HepG2 (cell line): ENCODE results near the gene WDR86. TPM values are rescaled to one million over a fixed set of nuclear protein-coding genes. Genes with fewer than 3 reads are reported as not detected.

Source experiments
- ATAC-seq: fragments of 200-7000 bp; cut with Tn5 transposase; 3 replicates; pipeline ENCODE4 v1.9.1; 2020; ENCODE audit warnings: mild to moderate bottlenecking, moderate library complexity
- BruUV-seq: library from RNA; stranded (reverse); fragments of 400-500 nt; replicated peaks from 2 replicates; lab custom pipeline; 2021; lab: Mats Ljungman, UMichigan
- CTCF ChIA-PET: fragments of 300-600 bp; formaldehyde crosslinking; extraction: SDS; loops from one replicate; lab custom pipeline; 2021; ENCODE audit warnings: low total read pairs, inconsistent platforms, low intra/inter-chr PET ratio; lab: Yijun Ruan, JAX
- POLR2A ChIA-PET: fragments of 350-600 bp; sonication (Branson Sonifier 250); formaldehyde crosslinking; loops from one replicate; lab custom pipeline; 2020; ENCODE audit warnings: antibody characterized with exemption, inconsistent platforms; lab: Yijun Ruan, JAX
- DNase-seq: peaks from one replicate; pipeline ENCODE4 v3.0.0-alpha.2; 2015; ENCODE audit warnings: low spot score
- FAIRE-seq: peaks from 3 replicates; lab custom pipeline; 2011; peaks lifted over from hg19 to GRCh38; lab: Jason Lieb, UNC
- H2AFZ ChIP-seq: one replicate; pipeline ENCODE4 v1.6.1; 2011; ENCODE audit warnings: low read length, inconsistent platforms
- H3K27ac ChIP-seq: fragments of 300-600 bp; 3 replicates; pipeline ENCODE4 v1.8.0; 2011; ENCODE audit warnings: mixed run types, mild to moderate bottlenecking, mixed read lengths, low read length, inconsistent platforms; ENCODE audit not compliant: insufficient read depth; ENCODE audit errors: extremely low read length
- H3K27me3 ChIP-seq, 2 experiments: fragments of 200-600 bp in 1 of 2; 2 replicates in 1 of 2; 3 replicates in 1 of 2; pipeline versions ENCODE4 v1.6.0 to v1.8.0; 2011; ENCODE audit warnings: low read length in 2 of 2, mild to moderate bottlenecking in 2 of 2, moderate library complexity in 2 of 2, inconsistent platforms in 1 of 2; ENCODE audit not compliant: insufficient read depth in 2 of 2, control insufficient read depth in 1 of 2
- H3K36me3 ChIP-seq, 2 experiments: fragments of 200-600 bp in 1 of 2; replicated peaks in 1 of 2; 2 replicates in 1 of 2; 3 replicates in 1 of 2; pipeline versions ENCODE4 v1.5.1 to v1.8.0; 2011; ENCODE audit warnings: low read length in 2 of 2, inconsistent platforms in 1 of 2; ENCODE audit not compliant: insufficient read depth in 2 of 2, control insufficient read depth in 1 of 2
- H3K4me1 ChIP-seq: 2 replicates; pipeline ENCODE4 v1.5.1; 2012; ENCODE audit warnings: low read length, inconsistent platforms; ENCODE audit not compliant: insufficient read depth
- H3K4me2 ChIP-seq: 2 replicates; pipeline ENCODE4 v1.6.0; 2011; ENCODE audit warnings: low read depth, low read length, inconsistent platforms
- H3K4me3 ChIP-seq, 3 experiments: fragments of 200-600 bp in 1 of 3; sonication (generic), shearing (Covaris generic) in 1 of 3; replicated peaks in 1 of 3; 2 replicates each; pipeline ENCODE4 v1.5.1; 2011 to 2016; ENCODE audit warnings: low read length in 3 of 3, inconsistent platforms in 2 of 3, low read depth in 2 of 3, mild to moderate bottlenecking in 2 of 3, control low read depth in 1 of 3, mixed read lengths in 1 of 3; ENCODE audit not compliant: insufficient read depth in 1 of 3
- H3K79me2 ChIP-seq: one replicate; pipeline ENCODE4 v1.6.1; 2011; ENCODE audit warnings: low read length, inconsistent platforms; ENCODE audit not compliant: insufficient read depth
- H3K9ac ChIP-seq: 2 replicates; pipeline ENCODE4 v1.6.0; 2011; ENCODE audit warnings: mild to moderate bottlenecking, low read depth, low read length, inconsistent platforms; ENCODE audit not compliant: insufficient read depth
- H3K9me3 ChIP-seq: 2 replicates; pipeline ENCODE4 v1.5.1; 2012; ENCODE audit warnings: mild to moderate bottlenecking, low read length
- H4K20me1 ChIP-seq: 2 replicates; pipeline ENCODE4 v1.6.0; 2011; ENCODE audit warnings: inconsistent platforms, mild to moderate bottlenecking, low read length, moderate library complexity; ENCODE audit not compliant: insufficient read depth
- KDM6A ChIP-seq: IDR thresholded peaks from 2 replicates; pipeline ENCODE4 v1.6.1; 2016; ENCODE audit warnings: low read depth
- NR2F6 ChIP-seq, 2 experiments: IDR thresholded peaks; 2 replicates each; pipeline ENCODE4 v1.6.1; 2016; ENCODE audit warnings: antibody characterized with exemption in 1 of 2, mild to moderate bottlenecking in 1 of 2
- PHF21A ChIP-seq: sonication (generic); formaldehyde crosslinking; IDR thresholded peaks from 2 replicates; pipeline ENCODE4 v1.5.0; 2020; ENCODE audit warnings: mild to moderate bottlenecking, missing genetic modification reagents
- RBM22 ChIP-seq: fragments of 200-400 bp; formaldehyde crosslinking; optimal IDR thresholded peaks from 2 replicates; pipeline ENCODE3; 2017; ENCODE audit warnings: mild to moderate bottlenecking, low read length, moderate library complexity
- REL ChIP-seq: sonication (generic); formaldehyde crosslinking; conservative IDR thresholded peaks from 2 replicates; pipeline ENCODE4 v1.8.0; 2022; ENCODE audit warnings: mild to moderate bottlenecking, missing genetic modification reagents, moderate library complexity
- SIX4 ChIP-seq: sonication (generic); formaldehyde crosslinking; IDR thresholded peaks from 2 replicates; pipeline ENCODE4 v1.4.0; 2020; ENCODE audit warnings: missing genetic modification reagents
- TBL1XR1 ChIP-seq: fragments of 150-350 bp; IDR thresholded peaks from 2 replicates; pipeline ENCODE4 v1.6.1; 2014; ENCODE audit warnings: borderline replicate concordance, low read length; ENCODE audit not compliant: partially characterized antibody
- ZFP82 ChIP-seq: sonication (generic); formaldehyde crosslinking; IDR thresholded peaks from 2 replicates; pipeline ENCODE4 v1.5.1; 2020; ENCODE audit warnings: mild to moderate bottlenecking, missing genetic modification reagents, borderline replicate concordance
- ZFP91 ChIP-seq: sonication (generic); formaldehyde crosslinking; IDR thresholded peaks from 2 replicates; pipeline ENCODE4 v1.9.0; 2022; ENCODE audit warnings: missing genetic modification reagents, mild to moderate bottlenecking, borderline replicate concordance
- ZNF260 ChIP-seq: sonication (generic); formaldehyde crosslinking; IDR thresholded peaks from 2 replicates; pipeline ENCODE4 v1.4.0; 2020; ENCODE audit warnings: missing genetic modification reagents, low read depth, mild to moderate bottlenecking, borderline replicate concordance
- ZNF337 ChIP-seq: sonication (generic); formaldehyde crosslinking; IDR thresholded peaks from 2 replicates; pipeline ENCODE4 v1.5.1; 2020; ENCODE audit warnings: missing genetic modification reagents, low read depth, mild to moderate bottlenecking, borderline replicate concordance
- WGBS: methylation state at CpG from one replicate; pipeline ENCODE4 v1.1.6; 2017; ENCODE audit warnings: low lambda C conversion rate; 5-methylcytosine and 5-hydroxymethylcytosine counted together
- in situ Hi-C: cut with HindIII; loops from 2 replicates; pipeline ENCODE4 v1.10.0; 2017; ENCODE audit warnings: low pct_unique_long_range_greater_than_20kb; ENCODE audit not compliant: extremely low pct_ligation_motif_present
- intact Hi-C: fragments of 100-400 bp; cut with micrococcal nuclease; formaldehyde crosslinking; loops from one replicate; pipeline ENCODE4 v1.10.0; 2022; ENCODE audit not compliant: unreplicated experiment
- polyA plus RNA-seq, 8 experiments: library from polyadenylated mRNA; depleted of rRNA in 3 of 8; stranded (reverse) in 7 of 8; unstranded in 1 of 8; fragments of >200 nt; fragmentation: Illumina TruSeq in 4 of 8; extraction: Trizol in 4 of 8; gene quantifications; 2 replicates each; pipeline versions ENCODE4 v1.2.1 to v1.2.3, GENCODE V29; 2011 to 2016; ENCODE audit warnings: low read depth in 4 of 8, missing spikeins in 1 of 8, mixed read lengths in 1 of 8; ENCODE audit not compliant: insufficient read depth in 1 of 8
- total RNA-seq, 5 experiments: library from RNA; depleted of rRNA; stranded (reverse); fragments of >200 nt; fragmentation: Illumina TruSeq; extraction: Trizol; gene quantifications; 2 replicates each; pipeline ENCODE4 v1.2.3, GENCODE V29; 2016; ENCODE audit warnings: low read depth in 1 of 5
- TF ChIP-seq, protein P1 (sequence below): IDR thresholded peaks from 2 replicates; pipeline ENCODE4 v1.6.1; 2016; ENCODE audit warnings: missing biosample characterization, missing genetic modification reagents, low read depth
- TF ChIP-seq, protein P2 (sequence below): sonication (generic); formaldehyde crosslinking; IDR thresholded peaks from 2 replicates; pipeline ENCODE4 v1.5.0; 2020; ENCODE audit warnings: mild to moderate bottlenecking, missing genetic modification reagents

Gene WDR86
- total and polyA plus RNA-seq, 2 of the 13 experiments (the other 11 are each of a cell fraction or from before 2014, with no cell fraction given), result 0.11 to 2.9 TPM

DNA sequence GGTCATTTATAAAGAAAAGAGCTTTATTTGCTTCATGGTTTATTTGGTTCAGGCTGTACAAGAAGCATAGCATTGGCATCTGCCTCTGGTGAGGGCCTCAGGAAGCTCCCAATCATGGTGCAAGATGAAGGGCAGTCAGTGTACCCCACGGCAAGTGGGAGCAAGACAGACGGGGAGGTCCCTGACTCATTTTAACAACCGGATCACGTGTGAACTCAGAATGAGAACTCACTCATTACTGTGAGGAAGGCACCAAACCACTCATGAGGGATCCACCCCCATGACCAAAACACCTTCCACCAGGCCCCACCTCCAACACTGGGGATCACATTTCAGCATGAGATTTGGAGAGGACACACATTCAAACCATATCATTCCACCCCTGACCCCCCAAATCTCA lies 45.9 kb upstream of the WDR86 start:
- Histone ChIP-seq H3K4me2 (no peak overlapping the region), H3K79me2 (no peaks in the 10 kb centered on the region), H3K27ac (no peak overlapping the region), H3K27me3 (peaks cover 9 to 64% of the 10 kb centered on the region in 2 experiments; a peak in 4 of 5 replicates), H4K20me1 (no peaks in the 10 kb centered on the region), H2AFZ (no peak overlapping the region), H3K4me1 (peaks cover 17% of the 10 kb centered on the region), H3K9me3 (no peaks in the 10 kb centered on the region), H3K4me3 (no peak overlapping the region), H3K9ac (no peak overlapping the region), H3K36me3 (no peaks in the 10 kb centered on the region)
- POLR2A ChIA-PET, result no interaction called here
- no TSS peak for BruUV-seq
- no peak for FAIRE-seq
- in situ Hi-C loops (no loop called here), intact Hi-C loops (no loop called here)
- no peak for DNase-seq
- CTCF ChIA-PET, result no interaction called here
- ATAC-seq, result no peak
- 0% methylated on average over 3 of the region's 4 CpGs for WGBS
- TF ChIP-seq RBM22, result no peak
- TF ChIP-seq, protein P1, sequence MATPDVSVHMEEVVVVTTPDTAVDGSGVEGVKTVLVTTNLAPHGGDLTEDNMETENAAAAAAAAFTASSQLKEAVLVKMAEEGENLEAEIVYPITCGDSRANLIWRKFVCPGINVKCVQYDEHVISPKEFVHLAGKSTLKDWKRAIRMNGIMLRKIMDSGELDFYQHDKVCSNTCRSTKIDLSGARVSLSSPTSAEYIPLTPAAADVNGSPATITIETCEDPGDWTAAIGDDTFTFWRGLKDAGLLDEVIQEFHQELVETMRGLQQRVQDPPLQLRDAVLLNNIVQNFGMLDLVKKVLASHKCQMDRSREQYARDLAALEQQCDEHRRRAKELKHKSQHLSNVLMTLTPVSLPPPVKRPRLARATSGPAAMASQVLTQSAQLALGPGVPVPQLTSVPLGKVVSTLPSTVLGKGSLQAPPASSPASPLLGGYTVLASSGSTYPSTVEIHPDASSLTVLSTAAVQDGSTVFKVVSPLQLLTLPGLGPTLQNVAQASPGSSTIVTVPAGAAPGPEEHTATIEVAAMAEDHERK, result no peak
- TF ChIP-seq ZNF337 (CRISPR knock-in tag), result no peak
- TF ChIP-seq ZNF260 (CRISPR knock-in tag), result no peak
- no peak for TF ChIP-seq ZFP82
- TF ChIP-seq KDM6A (CRISPR knock-in tag), result no peak

DNA sequence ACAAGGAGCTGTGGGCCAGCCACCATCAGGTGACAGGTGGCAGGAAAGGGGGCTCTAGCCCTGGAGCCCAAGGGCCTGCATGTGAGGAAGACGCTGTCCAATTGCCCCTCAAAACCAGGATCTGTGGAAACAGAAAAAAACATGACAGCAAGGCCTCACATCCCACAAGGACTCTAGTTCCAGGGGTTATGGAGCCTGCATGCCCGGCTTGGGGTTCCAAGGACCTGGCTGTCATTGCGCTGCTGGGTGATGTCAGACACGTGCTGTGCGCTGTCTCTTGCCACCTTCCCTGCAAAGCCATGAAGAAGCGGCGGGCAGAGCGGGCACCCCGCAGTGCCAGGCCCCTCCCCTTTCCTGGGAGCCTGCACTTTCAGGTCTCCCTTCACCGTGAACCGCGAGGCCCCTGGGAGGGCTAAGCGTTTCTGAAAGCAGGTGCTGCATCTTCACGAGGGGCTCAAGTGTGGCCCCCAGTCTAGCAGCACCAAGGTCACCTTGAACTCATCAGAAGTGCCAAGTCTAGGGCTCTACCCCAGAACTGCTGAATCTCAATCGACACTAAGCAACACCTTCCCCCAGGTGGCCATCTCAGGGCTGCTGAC lies 45.2 kb upstream of the WDR86 start:
- H3K4me3 ChIP-seq, result no peak overlapping the region
- WGBS, result 74% methylated on average over 6 of the region's 15 CpGs
- ATAC-seq (no peak), FAIRE-seq (no peak), DNase-seq (no peak)
- H3K36me3 ChIP-seq, result no peaks in the 10 kb centered on the region
- intact Hi-C loops (no loop called here), in situ Hi-C loops (no loop called here)
- BruUV-seq, result no TSS peak
- H4K20me1 ChIP-seq, result no peaks in the 10 kb centered on the region
- no peak overlapping the region for H3K9ac ChIP-seq
- ChIA-PET CTCF (no interaction called here), POLR2A (no interaction called here)
- no peak overlapping the region for H3K27ac ChIP-seq
- H3K4me2 ChIP-seq, result no peak overlapping the region
- TF ChIP-seq ZFP91 (CRISPR knock-in tag) (no peak), TBL1XR1 (no peak), REL (CRISPR knock-in tag) (no peak), NR2F6 (IDR thresholded peaks at IDR 0.05) (no peak), NR2F6 (CRISPR knock-in tag; IDR thresholded peaks at IDR 0.05) (no peak), SIX4 (no peak), PHF21A (CRISPR knock-in tag) (no peak)
- TF ChIP-seq, protein P2, sequence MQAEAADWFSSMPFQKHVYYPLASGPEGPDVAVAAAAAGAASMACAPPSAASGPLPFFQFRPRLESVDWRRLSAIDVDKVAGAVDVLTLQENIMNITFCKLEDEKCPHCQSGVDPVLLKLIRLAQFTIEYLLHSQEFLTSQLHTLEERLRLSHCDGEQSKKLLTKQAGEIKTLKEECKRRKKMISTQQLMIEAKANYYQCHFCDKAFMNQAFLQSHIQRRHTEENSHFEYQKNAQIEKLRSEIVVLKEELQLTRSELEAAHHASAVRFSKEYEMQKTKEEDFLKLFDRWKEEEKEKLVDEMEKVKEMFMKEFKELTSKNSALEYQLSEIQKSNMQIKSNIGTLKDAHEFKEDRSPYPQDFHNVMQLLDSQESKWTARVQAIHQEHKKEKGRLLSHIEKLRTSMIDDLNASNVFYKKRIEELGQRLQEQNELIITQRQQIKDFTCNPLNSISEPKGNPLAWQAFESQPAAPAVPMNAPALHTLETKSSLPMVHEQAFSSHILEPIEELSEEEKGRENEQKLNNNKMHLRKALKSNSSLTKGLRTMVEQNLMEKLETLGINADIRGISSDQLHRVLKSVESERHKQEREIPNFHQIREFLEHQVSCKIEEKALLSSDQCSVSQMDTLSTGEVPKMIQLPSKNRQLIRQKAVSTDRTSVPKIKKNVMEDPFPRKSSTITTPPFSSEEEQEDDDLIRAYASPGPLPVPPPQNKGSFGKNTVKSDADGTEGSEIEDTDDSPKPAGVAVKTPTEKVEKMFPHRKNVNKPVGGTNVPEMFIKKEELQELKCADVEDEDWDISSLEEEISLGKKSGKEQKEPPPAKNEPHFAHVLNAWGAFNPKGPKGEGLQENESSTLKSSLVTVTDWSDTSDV (CRISPR knock-in tag), result no peak
- H3K4me1 ChIP-seq, result peaks cover 10% of the 10 kb centered on the region
- H3K9me3 ChIP-seq, result no peaks in the 10 kb centered on the region
- no peak overlapping the region for H2AFZ ChIP-seq
- H3K79me2 ChIP-seq, result no peaks in the 10 kb centered on the region
- peaks cover 9 to 62% of the 10 kb centered on the region in 2 experiments; a peak in 4 of 5 replicates for H3K27me3 ChIP-seq
